Mesenchymal stem cell (in vitro differentiated cells and primary cell): ENCODE results near the gene ADK.

ENCODE experiments used
- DNase-seq: peaks from one replicate; pipeline ENCODE4 v3.0.0-alpha.2; 2013
- H2AFZ ChIP-seq: one replicate; pipeline ENCODE4 v1.6.1; 2013; ENCODE audit warnings: low read depth, mild to moderate bottlenecking, control low read depth, inconsistent platforms, low read length, moderate library complexity
- H2AK5ac ChIP-seq: 2 replicates; pipeline ENCODE4 v1.6.1; 2013; ENCODE audit warnings: low read length, moderate library complexity, mild to moderate bottlenecking, inconsistent platforms; ENCODE audit not compliant: severe bottlenecking
- H2BK120ac ChIP-seq: one replicate; pipeline ENCODE4 v1.6.1; 2013; ENCODE audit warnings: low read depth, mild to moderate bottlenecking, inconsistent platforms, low read length, moderate library complexity
- H2BK12ac ChIP-seq, 2 experiments: one replicate each; pipeline ENCODE4 v1.6.1; 2013; ENCODE audit warnings: inconsistent platforms in 2 of 2, low read length in 2 of 2, mild to moderate bottlenecking in 2 of 2, moderate library complexity in 2 of 2, control low read depth in 1 of 2
- H2BK15ac ChIP-seq: one replicate; pipeline ENCODE4 v1.6.1; 2013; ENCODE audit warnings: mild to moderate bottlenecking, low read depth, inconsistent platforms; ENCODE audit not compliant: poor library complexity, severe bottlenecking
- H2BK5ac ChIP-seq: 2 replicates; pipeline ENCODE4 v1.6.1; 2013; ENCODE audit warnings: low read depth, mild to moderate bottlenecking, low read length, control low read depth, inconsistent platforms; ENCODE audit not compliant: poor library complexity, severe bottlenecking
- H3K14ac ChIP-seq, 2 experiments: one replicate each; pipeline ENCODE4 v1.6.1; 2013; ENCODE audit warnings: inconsistent platforms in 2 of 2, low read length in 2 of 2, control low read depth in 1 of 2, mild to moderate bottlenecking in 1 of 2, moderate library complexity in 1 of 2
- H3K18ac ChIP-seq, 2 experiments: one replicate each; pipeline ENCODE4 v1.6.1; 2013; ENCODE audit warnings: inconsistent platforms in 2 of 2, low read length in 2 of 2, control low read depth in 1 of 2, low read depth in 1 of 2, mild to moderate bottlenecking in 1 of 2
- H3K23ac ChIP-seq, 2 experiments: one replicate each; pipeline ENCODE4 v1.6.1; 2013; ENCODE audit warnings: inconsistent platforms in 2 of 2, low read length in 2 of 2, mild to moderate bottlenecking in 2 of 2, moderate library complexity in 2 of 2, control low read depth in 1 of 2
- H3K27ac ChIP-seq: 2 replicates; pipeline ENCODE4 v1.5.1; 2013; ENCODE audit warnings: mild to moderate bottlenecking, moderate library complexity, low read length, control low read depth, inconsistent platforms; ENCODE audit not compliant: poor library complexity, severe bottlenecking
- H3K27me3 ChIP-seq, 2 experiments: 2 replicates each; pipeline versions ENCODE4 v1.6.1 to v1.7.0; 2013; ENCODE audit warnings: low read length in 2 of 2, mild to moderate bottlenecking in 2 of 2, moderate library complexity in 2 of 2, control low read depth in 1 of 2, inconsistent platforms in 1 of 2; ENCODE audit not compliant: control insufficient read depth in 1 of 2, insufficient read depth in 1 of 2
- H3K36me3 ChIP-seq, 2 experiments: 2 replicates each; pipeline versions ENCODE4 v1.6.1 to v1.7.0; 2013; ENCODE audit warnings: low read length in 2 of 2, control low read depth in 1 of 2, inconsistent platforms in 1 of 2, low read depth in 1 of 2, mild to moderate bottlenecking in 1 of 2; ENCODE audit not compliant: insufficient read depth in 2 of 2, control insufficient read depth in 1 of 2
- H3K4ac ChIP-seq, 2 experiments: one replicate each; pipeline ENCODE4 v1.6.1; 2013; ENCODE audit warnings: inconsistent platforms in 2 of 2, low read length in 2 of 2, mild to moderate bottlenecking in 2 of 2, moderate library complexity in 2 of 2, control low read depth in 1 of 2, low read depth in 1 of 2
- H3K4me1 ChIP-seq: 2 replicates; pipeline ENCODE4 v1.6.1; 2013; ENCODE audit warnings: low read depth, low read length, control low read depth; ENCODE audit not compliant: control insufficient read depth, insufficient read depth
- H3K4me2 ChIP-seq: 2 replicates; pipeline ENCODE4 v1.6.1; 2013; ENCODE audit warnings: low read length, mild to moderate bottlenecking, inconsistent platforms; ENCODE audit not compliant: poor library complexity, severe bottlenecking
- H3K4me3 ChIP-seq, 2 experiments: 2 replicates each; pipeline versions ENCODE4 v1.5.1 to v1.7.0; 2013; ENCODE audit warnings: low read length in 2 of 2, mild to moderate bottlenecking in 2 of 2, control low read depth in 1 of 2, low read depth in 1 of 2; ENCODE audit not compliant: insufficient read depth in 1 of 2
- H3K79me1 ChIP-seq: replicated peaks from 2 replicates; pipeline ENCODE4 v1.6.1; 2013; ENCODE audit warnings: mild to moderate bottlenecking, control low read depth, low read length, inconsistent platforms; ENCODE audit not compliant: poor library complexity, severe bottlenecking
- H3K9ac ChIP-seq: 2 replicates; pipeline ENCODE4 v1.7.0; 2013; ENCODE audit warnings: mild to moderate bottlenecking, low read length, moderate library complexity
- H3K9me3 ChIP-seq: 2 replicates; pipeline ENCODE4 v1.7.0; 2013; ENCODE audit warnings: mild to moderate bottlenecking, low read length; ENCODE audit not compliant: control insufficient read depth
- H4K8ac ChIP-seq: one replicate; pipeline ENCODE4 v1.6.1; 2013; ENCODE audit warnings: inconsistent platforms, mild to moderate bottlenecking, low read length, moderate library complexity
- H4K91ac ChIP-seq: one replicate; pipeline ENCODE4 v1.6.1; 2013; ENCODE audit warnings: mild to moderate bottlenecking, low read length, inconsistent platforms
- WGBS: methylation state at CpG from one replicate; pipeline ENCODE4 v1.1.7; 2013; ENCODE audit warnings: mixed read lengths; 5-methylcytosine and 5-hydroxymethylcytosine counted together

The ADK gene

DNA sequence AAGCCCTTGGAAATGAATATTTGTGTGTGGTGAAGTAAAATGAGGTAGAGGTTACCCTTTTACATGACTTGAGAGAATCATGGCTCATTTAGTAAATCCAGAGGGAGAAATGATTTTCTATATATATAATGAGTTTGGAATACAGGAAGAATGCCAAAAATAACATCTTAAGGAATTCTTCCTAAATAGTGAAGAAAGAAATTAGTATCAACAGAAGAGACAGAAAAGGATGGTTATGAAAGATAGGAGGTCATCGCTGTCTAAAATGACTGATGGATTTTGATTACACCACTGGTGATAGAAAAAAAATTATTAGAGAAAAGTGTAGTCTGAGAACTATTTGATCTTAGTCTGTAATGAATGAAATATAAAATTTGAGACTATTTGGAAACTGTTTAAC lies 283.0 kb downstream of the ADK start:
- no peak overlapping the region for H3K4me3 ChIP-seq
- H2BK15ac ChIP-seq, result no peak overlapping the region
- no peak overlapping the region for H2BK120ac ChIP-seq
- no peak overlapping the region for H4K91ac ChIP-seq
- no peak overlapping the region for H2BK12ac ChIP-seq
- H3K9ac ChIP-seq, result no peak overlapping the region
- H3K18ac ChIP-seq, result no peak overlapping the region
- WGBS, result 95% methylated on average over 1 of the region's 1 CpG
- H2AFZ ChIP-seq, result no peak overlapping the region
- H3K36me3 ChIP-seq, result no peaks in the 10 kb centered on the region
- no peak for DNase-seq
- no peak overlapping the region for H2AK5ac ChIP-seq
- no peak overlapping the region for H3K14ac ChIP-seq
- H3K27ac ChIP-seq, result no peak overlapping the region
- H3K4me2 ChIP-seq, result no peak overlapping the region
- peaks cover 2% of the 10 kb centered on the region for H3K79me1 ChIP-seq
- H4K8ac ChIP-seq, result no peak overlapping the region
- no peak overlapping the region for H3K23ac ChIP-seq
- no peaks in the 10 kb centered on the region for H3K27me3 ChIP-seq
- H3K4me1 ChIP-seq, result peaks cover 2% of the 10 kb centered on the region
- no peak overlapping the region for H3K4ac ChIP-seq
- H2BK5ac ChIP-seq, result no peak overlapping the region
- H3K9me3 ChIP-seq, result no peaks in the 10 kb centered on the region

DNA sequence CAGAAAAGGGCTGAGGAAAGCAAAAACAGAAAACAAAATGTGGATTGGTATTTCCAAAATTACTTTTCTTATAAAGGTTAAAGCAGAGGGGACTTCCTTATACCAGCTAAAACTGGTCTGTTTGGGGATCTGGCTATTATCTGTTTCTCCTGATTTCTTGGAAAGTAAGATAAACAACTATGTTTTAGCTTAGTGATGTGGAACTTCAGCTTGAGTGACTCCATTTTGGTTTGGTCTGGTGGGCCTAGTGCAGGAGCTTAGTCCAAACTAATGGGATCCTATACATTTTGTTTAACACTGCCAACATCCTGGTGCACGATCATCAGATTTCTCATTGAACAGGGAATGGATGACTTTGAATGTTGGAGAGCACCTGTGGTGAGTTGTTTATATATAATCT lies 283.5 kb downstream of the ADK start:
- H3K27ac ChIP-seq, result no peak overlapping the region
- H3K79me1 ChIP-seq, result peaks cover 2% of the 10 kb centered on the region
- H4K91ac ChIP-seq, result no peak overlapping the region
- no peak overlapping the region for H2BK120ac ChIP-seq
- DNase-seq, result no peak
- no peak overlapping the region for H3K4me2 ChIP-seq
- H3K4me1 ChIP-seq, result peaks cover 2% of the 10 kb centered on the region
- 100% methylated on average over 1 of the region's 1 CpG for WGBS
- no peaks in the 10 kb centered on the region for H3K9me3 ChIP-seq
- H3K9ac ChIP-seq, result no peak overlapping the region
- no peak overlapping the region for H2BK5ac ChIP-seq
- no peak overlapping the region for H2AFZ ChIP-seq
- peak overlapping the region in 1 of 2 experiments; percentile 59 for H3K18ac ChIP-seq
- no peak overlapping the region for H2BK15ac ChIP-seq
- H4K8ac ChIP-seq, result no peak overlapping the region
- no peaks in the 10 kb centered on the region for H3K36me3 ChIP-seq
- H3K14ac ChIP-seq, result no peak overlapping the region
- H3K4ac ChIP-seq, result peak overlapping the region in 1 of 2 experiments; percentile 51
- no peak overlapping the region for H2AK5ac ChIP-seq
- H3K27me3 ChIP-seq, result no peaks in the 10 kb centered on the region
- H3K23ac ChIP-seq, result no peak overlapping the region
- no peak overlapping the region for H2BK12ac ChIP-seq
- no peak overlapping the region for H3K4me3 ChIP-seq

DNA sequence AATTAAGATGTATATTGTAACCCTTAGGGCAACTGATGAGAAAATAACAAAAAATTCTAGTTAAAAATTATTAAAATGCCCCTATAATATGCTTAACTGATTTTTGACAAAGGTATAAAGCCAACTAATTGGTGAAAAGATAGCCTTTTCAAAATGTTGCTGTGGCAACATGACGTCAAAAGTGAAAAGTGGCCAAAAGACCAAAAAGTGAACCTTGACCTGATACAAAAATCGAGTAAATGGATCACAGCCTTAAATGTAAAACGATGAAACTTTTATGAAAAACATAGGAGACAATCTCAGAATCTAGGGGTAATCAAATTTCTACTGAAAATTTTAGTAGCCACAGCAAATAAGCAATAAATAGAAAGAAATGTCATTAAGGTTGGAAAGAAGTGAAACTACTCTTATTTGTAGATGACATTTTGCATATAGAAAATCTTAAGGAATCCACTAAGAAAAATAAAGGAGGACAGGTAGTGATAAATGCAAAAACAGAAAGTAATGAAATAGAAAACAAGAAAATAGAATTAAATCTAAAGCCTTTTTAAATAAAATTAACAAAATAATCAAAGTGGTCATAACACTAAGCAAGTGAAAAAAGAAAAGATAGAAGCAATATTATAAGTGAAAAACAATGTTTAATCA lies 285.6 kb downstream of the ADK start:
- Histone ChIP-seq H3K4me1 (peaks cover 2% of the 10 kb centered on the region), H3K9ac (no peak overlapping the region), H3K36me3 (peaks cover 0 to 5% of the 10 kb centered on the region in 2 experiments), H2BK12ac (no peak overlapping the region), H4K91ac (no peak overlapping the region), H3K9me3 (no peaks in the 10 kb centered on the region), H3K4me3 (no peak overlapping the region), H2BK15ac (no peak overlapping the region), H3K27me3 (no peaks in the 10 kb centered on the region), H4K8ac (no peak overlapping the region), H3K27ac (no peak overlapping the region), H2AK5ac (no peak overlapping the region), H2AFZ (no peak overlapping the region), H3K4me2 (no peak overlapping the region), H3K14ac (no peak overlapping the region), H3K4ac (no peak overlapping the region), H3K23ac (no peak overlapping the region), H3K79me1 (peaks cover 2% of the 10 kb centered on the region), H3K18ac (no peak overlapping the region), H2BK120ac (no peak overlapping the region), H2BK5ac (no peak overlapping the region)
- DNase-seq, result no peak
- whole genome bisulfite sequencing, result 100% methylated on average over 1 of the region's 3 CpGs

DNA sequence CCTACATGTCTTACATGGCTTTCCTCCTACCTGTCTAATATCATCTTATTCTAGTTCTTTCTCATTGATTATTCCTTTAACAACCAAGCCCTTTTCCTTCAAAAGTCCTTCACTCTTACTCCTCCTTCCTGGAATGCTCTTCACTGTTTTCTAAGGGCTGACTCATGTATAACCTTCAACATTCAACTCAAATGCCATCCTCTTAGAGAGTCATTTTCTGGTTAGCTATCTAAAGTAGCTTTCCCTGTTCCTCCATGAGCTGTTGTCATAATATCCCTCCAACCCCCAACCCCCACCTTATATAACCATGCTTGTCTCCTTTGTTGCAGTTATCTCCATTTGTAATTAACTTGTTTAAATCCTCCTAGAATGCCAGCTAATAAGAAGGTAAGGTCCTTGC lies 286.8 kb downstream of the ADK start:
- H4K8ac ChIP-seq, result no peak overlapping the region
- H3K4me3 ChIP-seq, result no peak overlapping the region
- H3K36me3 ChIP-seq, result peaks cover 0 to 5% of the 10 kb centered on the region in 2 experiments
- H3K9ac ChIP-seq, result no peak overlapping the region
- peak overlapping the region in 1 of 2 experiments; percentile 24 for H3K18ac ChIP-seq
- no peak overlapping the region for H2BK15ac ChIP-seq
- H3K79me1 ChIP-seq, result peaks cover 3% of the 10 kb centered on the region
- H3K27me3 ChIP-seq, result no peaks in the 10 kb centered on the region
- no peak overlapping the region for H3K4me2 ChIP-seq
- peak; percentile 74 for DNase-seq
- H2BK120ac ChIP-seq, result no peak overlapping the region
- H2BK12ac ChIP-seq, result no peak overlapping the region
- H2AFZ ChIP-seq, result no peak overlapping the region
- no peak overlapping the region for H3K23ac ChIP-seq
- H3K27ac ChIP-seq, result peak overlapping the region; percentile 44
- no peak overlapping the region for H3K14ac ChIP-seq
- no peak overlapping the region for H2AK5ac ChIP-seq
- no peaks in the 10 kb centered on the region for H3K9me3 ChIP-seq
- H4K91ac ChIP-seq, result no peak overlapping the region
- no peak overlapping the region for H2BK5ac ChIP-seq
- no peak overlapping the region for H3K4ac ChIP-seq
- H3K4me1 ChIP-seq, result peaks cover 2% of the 10 kb centered on the region
